Measurements from ENCODE around the gene IL9.
"Not testable (repeated sequence)": the region's sequence is repeated elsewhere in the genome, so short reads cannot be mapped to it uniquely, and the experiment has no call there.

The IL9 gene

GRCh38 chr5:135867599-135867998 lies 28.0 kb downstream of the IL9 start:
- no peak for DNase-seq

GRCh38 chr5:135866016-135866415 lies 29.6 kb downstream of the IL9 start:
- DNase-seq: no peak

DNA sequence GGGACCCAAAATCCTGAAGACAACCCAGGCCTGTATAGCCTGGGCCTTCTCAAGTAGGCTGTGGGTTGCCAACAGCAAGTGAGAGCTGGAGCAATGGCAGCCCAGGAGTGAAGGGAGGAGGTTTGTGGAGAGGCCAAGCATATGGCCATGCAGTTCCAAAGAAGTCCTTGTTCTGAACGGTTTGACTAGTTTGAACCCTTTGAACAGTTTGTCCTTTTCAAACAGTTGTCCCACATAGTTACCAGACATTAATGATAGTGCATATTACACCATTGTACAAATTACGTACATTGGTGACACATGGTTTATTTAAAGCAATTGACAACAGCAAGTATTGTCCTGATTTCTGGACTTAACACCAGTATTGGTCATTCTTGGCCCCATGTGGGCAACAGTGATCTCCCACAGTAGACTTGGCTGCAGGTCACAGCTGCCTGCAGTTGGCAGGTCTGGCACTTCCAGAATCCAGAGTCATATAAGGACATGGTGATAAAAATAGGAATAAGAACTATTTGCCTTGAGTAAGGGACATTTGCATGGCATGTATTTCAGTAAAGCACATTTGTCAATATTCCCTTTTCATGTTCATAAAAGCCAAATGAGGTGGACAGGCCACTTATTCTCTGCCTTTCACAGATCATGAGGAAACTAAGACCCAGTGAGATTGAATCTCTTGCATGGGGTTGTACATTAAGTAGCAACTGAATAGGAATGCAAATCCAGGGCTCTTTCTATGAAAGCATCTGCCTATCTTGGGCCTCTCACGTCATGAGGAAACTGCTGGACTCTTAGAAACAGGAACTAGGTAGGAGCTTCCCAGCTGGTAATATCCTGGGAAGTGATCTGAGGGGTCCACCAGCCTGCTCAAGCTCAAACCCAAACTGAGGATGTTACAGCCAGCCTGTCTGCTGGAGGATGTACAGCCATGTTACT lies 30.9 kb downstream of the IL9 start:
- no peak for DNase-seq

GRCh38 chr5:135862744-135863143 lies 32.9 kb downstream of the IL9 start:
- DNase-seq: no peak

DNA sequence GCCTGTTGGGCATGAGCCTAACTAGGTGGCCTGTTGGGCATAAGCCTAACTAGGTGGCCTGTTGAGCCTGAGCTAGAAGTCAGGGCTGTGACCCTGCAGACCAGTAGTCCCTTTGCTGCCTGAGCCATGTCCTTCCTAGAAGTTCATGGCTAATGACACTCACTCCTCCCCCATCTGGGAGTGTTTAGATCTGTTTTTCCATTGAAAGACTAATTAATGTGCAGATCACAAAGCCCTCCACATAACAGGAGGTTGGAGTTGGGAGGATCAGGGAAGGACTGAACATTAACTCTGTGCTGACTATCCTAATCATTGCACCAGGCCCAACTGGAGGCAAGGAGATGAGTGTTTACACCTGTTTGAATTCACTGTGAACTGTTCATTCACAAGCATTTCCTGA lies 33.6 kb downstream of the IL9 start:
- no peak for DNase-seq

DNA sequence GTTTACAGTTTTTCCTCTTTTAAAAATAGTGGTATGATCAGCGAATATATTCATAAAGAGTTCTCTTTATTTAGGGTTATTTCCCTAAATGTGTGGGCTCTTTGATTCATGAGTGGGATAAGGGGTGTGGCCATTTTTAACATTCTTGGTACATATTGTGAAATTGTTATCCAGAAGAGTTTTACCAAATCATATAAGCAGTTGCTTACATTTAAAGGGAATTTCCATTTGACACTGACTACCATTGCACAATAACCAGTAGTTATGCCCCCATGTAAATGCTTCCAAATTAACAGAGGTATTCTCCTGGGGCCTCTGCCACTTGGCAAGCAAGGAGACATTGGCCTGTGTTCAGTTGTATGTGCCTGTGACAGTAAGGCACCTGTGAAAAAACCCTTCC lies 34.0 kb downstream of the IL9 start:
- DNase-seq: no peak

DNA sequence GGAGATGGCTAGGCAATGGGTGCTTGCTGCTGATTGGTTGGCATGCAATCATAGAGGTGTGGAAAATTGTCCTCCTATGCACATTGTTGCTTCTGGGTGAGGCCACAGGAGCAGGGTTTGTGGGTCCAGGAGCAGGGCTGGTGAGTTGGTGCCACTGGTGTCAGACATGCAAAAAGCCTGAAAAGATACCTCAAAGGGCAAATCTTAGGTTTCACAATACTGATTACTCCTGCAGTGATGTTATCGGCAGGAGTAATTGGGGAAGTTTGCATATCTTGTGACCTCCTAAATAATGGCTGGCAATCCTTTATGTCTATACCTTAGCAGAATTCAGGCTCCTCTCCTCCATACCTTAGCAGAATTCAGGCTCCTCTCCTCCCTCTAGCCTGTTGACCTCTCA lies 36.0 kb downstream of the IL9 start:
- DNase-seq: no peak

DNA sequence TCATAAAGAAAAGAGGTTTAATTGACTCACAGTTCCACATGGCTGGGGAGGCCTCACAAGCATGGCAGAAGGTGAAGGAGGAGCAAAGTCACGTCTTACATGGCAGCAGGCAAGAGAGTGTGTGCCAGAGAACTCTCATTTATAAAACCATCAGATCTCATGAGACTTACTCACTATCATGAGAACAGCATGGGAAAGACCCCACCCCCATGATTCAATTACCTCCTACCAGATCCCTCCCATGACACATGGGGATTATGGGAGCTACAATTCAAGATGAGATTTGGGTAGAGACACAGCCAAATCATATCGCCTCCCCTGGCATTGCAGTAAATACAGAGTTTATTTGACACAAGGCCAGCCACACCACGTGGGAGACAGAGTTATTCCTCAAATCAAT lies 36.5 kb downstream of the IL9 start:
- not testable (repeated sequence) for DNase-seq

DNA sequence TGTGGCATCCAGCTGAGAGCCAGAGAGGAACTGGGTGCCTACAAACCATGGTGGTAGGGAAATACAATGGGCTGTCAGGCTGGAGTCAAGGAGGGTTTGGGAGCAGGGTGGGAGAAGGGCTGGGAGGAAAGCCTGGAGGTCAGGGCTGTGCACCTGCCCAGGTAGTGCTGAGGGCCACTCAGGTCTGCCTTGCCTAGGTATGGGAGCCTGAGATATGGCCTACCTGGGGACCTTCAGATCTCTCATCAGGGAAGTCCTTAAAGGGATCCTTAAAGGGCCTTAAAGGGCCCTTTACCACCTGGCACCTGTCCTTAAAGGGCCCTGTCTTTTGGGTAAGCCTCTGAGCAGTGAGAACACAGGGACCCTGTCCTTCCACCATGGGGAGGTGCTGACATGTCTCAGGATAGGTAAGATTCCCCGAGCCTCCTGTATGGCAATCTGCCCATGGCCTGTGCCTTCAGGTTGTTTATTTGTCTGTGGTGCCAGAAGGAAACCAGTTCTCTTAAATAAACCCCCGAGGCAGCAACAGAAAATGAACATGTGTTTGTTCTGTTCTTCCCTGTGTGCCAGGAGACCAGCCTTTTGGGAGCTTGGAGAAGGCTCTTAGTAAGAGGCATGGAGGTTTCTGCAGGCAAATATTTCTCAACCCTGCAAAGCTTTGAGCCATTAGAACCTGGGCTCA lies 37.9 kb downstream of the IL9 start:
- DNase-seq: no peak

GRCh38 chr5:135851915-135852845 lies 43.5 kb downstream of the IL9 start:
- no peak for DNase-seq

- DNase-seq: no peak
These were observed 44.3 kb downstream of the IL9 start for GRCh38 chr5:135851186-135851914.

DNA sequence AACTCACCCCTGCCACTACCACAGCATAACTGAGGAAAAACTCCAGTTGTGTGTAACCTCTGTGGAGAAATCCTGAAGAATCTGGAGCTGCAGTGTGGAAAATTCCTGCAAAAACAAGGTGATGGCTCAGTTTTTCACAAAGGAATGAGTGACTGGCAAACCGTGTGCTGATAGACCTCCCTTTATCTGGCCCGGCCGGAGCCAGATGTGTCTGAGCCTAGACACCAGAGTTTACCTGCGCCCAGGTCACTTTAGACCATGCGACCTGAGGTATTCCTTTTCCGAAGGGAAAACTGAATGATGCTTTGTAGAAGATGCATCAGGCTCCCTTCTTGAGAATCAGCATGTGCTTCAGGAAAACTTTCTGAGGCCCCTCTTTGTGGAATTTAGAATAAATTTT lies 45.0 kb downstream of the IL9 start:
- DNase-seq: no peak

DNA sequence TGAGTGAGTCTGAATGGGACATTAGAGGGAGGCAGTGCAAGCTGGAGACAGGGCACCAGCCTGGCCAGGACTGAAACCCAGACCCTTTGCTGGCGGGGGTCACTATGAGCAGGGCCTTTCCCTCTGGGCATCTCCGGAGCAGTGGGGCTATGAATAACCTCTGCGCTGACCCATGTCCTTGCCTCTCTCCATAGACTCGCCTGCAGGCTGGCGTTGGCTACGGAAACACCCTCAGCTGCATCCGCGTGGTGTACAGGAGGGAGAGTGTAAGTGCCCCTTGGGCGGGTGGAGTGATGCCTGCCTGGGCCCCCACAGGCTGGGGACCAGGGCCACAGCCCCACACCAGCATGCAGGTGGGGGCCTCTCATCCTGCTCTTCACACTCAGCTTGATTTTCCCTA lies 45.4 kb downstream of the IL9 start:
- no peak for DNase-seq

GRCh38 chr5:135847976-135848375 lies 47.7 kb downstream of the IL9 start:
- no peak for DNase-seq

DNA sequence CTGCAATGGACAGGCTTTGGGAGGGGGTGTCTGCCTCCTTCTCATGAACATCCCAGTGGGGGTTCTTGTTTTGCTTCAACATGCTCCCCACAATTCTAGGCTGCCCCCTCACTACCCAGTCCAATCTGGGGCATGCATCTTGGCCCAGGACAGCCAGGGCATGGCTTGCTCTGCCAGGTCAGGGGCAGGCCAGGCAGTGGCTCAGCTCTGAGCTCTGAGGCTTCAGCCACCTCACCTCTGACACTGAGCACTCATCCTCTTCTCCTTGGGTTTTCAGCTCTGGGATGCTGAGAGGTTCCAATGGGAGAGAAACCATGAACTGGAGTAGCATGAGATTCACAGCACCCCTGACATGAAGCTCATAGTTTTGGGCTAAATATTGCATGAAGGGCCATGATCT lies 49.3 kb downstream of the IL9 start:
- no peak for DNase-seq

- DNase-seq: no peak
These were observed 51.9 kb downstream of the IL9 start for GRCh38 chr5:135843571-135844337.

DNA sequence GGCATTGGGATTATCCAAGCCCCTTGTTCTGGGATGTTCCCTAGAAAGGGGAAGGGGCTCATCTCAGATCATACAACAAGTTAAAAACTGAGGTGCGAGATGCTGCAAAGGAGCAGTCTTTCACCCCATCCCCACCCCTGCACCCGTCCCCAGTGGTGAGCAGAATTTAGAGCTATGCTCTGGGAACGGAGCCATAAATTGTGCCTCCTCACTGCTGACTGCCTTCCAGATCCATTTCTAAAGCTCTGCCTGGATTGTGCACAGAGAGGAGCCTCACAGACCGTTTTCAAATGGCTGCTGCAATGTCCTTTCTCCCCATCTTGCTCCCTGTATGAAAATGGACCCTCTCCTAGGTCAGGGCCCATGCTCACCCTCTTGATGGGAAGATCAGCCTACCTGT lies 52.9 kb downstream of the IL9 start:
- no peak for DNase-seq
